ENCODE data around the gene TMEM269. TPM values are rescaled to one million over a fixed set of nuclear protein-coding genes. Genes with fewer than 3 reads are reported as not detected.

Gene TMEM269
- total RNA-seq, 1 experiment from 2014 or later = not detected

- BruUV-seq (replicated peaks) = no TSS peak
- H3K36me3 Mint-ChIP-seq (ENCODE audit: insufficient read depth, unreplicated experiment) = peaks cover 8% of the 10 kb centered on the region
- H3K4me1 Mint-ChIP-seq (ENCODE audit: insufficient read depth, unreplicated experiment) = peaks cover 6% of the 10 kb centered on the region
- no peaks in the 10 kb centered on the region for H3K27me3 Mint-ChIP-seq (ENCODE audit: insufficient read depth, unreplicated experiment)
- no peaks in the 10 kb centered on the region for H3K9me3 Mint-ChIP-seq (ENCODE audit: unreplicated experiment)
- CTCF ChIA-PET = interaction anchor here (0.7 kb wide), 1 partner anchor 240 kb away, joined by 3 read pairs; no protein-coding TSS in a partner anchor
- H3K4me3 Mint-ChIP-seq (ENCODE audit: unreplicated experiment) = no peak overlapping the region
- no peak overlapping the region for H3K27ac Mint-ChIP-seq (ENCODE audit: low read depth, unreplicated experiment)
- no peak for DNase-seq (ENCODE audit: unreplicated experiment)
- POLR2A ChIA-PET = interaction anchor here (0.7 to 11.5 kb wide), 6 partner anchors 9 to 199 kb away, joined by 3 to 88 read pairs (median 4); partner anchors contain the start of gene ZNF691
- intact Hi-C loops (cut with micrococcal nuclease) = no loop called here
- no peak for TF ChIP-seq CTCF (IDR thresholded peaks at IDR 0.05; ENCODE audit: unreplicated experiment)
Observed at GRCh38 chr1:42825036-42825851, 40.5 kb downstream of the TMEM269 start.

DNA sequence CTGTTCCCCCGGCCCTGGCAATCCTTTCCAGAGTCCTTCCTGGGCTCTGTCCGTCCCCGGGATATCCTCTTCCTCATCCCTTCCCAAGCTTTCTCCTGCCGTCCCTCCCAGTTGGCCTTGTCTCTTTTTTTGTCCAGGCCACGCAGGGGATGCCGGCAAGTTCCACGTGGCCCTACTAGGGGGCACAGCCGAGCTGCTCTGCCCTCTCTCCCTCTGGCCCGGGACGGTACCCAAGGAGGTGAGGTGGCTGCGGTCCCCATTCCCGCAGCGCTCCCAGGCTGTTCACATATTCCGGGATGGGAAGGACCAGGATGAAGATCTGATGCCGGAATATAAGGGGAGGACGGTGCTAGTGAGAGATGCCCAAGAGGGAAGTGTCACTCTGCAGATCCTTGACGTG lies 45.8 kb downstream of the TMEM269 start:
- no peak for TF ChIP-seq CTCF (IDR thresholded peaks at IDR 0.05; ENCODE audit: unreplicated experiment)
- no peaks in the 10 kb centered on the region for H3K4me1 Mint-ChIP-seq (ENCODE audit: insufficient read depth, unreplicated experiment)
- H3K27me3 Mint-ChIP-seq (ENCODE audit: insufficient read depth, unreplicated experiment) = no peaks in the 10 kb centered on the region
- H3K27ac Mint-ChIP-seq (ENCODE audit: low read depth, unreplicated experiment) = no peak overlapping the region
- H3K4me3 Mint-ChIP-seq (ENCODE audit: unreplicated experiment) = no peak overlapping the region
- ChIA-PET CTCF (no interaction called here), POLR2A (interaction anchor here (2.1 to 3.0 kb wide), 2 partner anchors 10 to 13 kb away, joined by 7 to 8 read pairs; no protein-coding TSS in a partner anchor)
- no TSS peak for BruUV-seq (replicated peaks)
- DNase-seq (ENCODE audit: unreplicated experiment) = no peak
- no peaks in the 10 kb centered on the region for H3K9me3 Mint-ChIP-seq (ENCODE audit: unreplicated experiment)
- peaks cover 12% of the 10 kb centered on the region for H3K36me3 Mint-ChIP-seq (ENCODE audit: insufficient read depth, unreplicated experiment)
- intact Hi-C loops (cut with micrococcal nuclease) = no loop called here

- TF ChIP-seq CTCF (IDR thresholded peaks at IDR 0.05; ENCODE audit: unreplicated experiment) = no peak
- Mint-ChIP-seq H3K27ac (ENCODE audit: low read depth, unreplicated experiment) (no peak overlapping the region), H3K27me3 (ENCODE audit: insufficient read depth, unreplicated experiment) (no peaks in the 10 kb centered on the region), H3K36me3 (ENCODE audit: insufficient read depth, unreplicated experiment) (peaks cover 12% of the 10 kb centered on the region), H3K9me3 (ENCODE audit: unreplicated experiment) (no peaks in the 10 kb centered on the region), H3K4me3 (ENCODE audit: unreplicated experiment) (no peak overlapping the region), H3K4me1 (ENCODE audit: insufficient read depth, unreplicated experiment) (no peaks in the 10 kb centered on the region)
- BruUV-seq (replicated peaks) = no TSS peak
- CTCF ChIA-PET = interaction anchor here (0.6 kb wide), 1 partner anchor 8 kb away, joined by 5 read pairs; no protein-coding TSS in a partner anchor
- DNase-seq (ENCODE audit: unreplicated experiment) = no peak
- intact Hi-C loops (cut with micrococcal nuclease) = no loop called here
- POLR2A ChIA-PET = interaction anchor here (3.0 kb wide), 1 partner anchor 13 kb away, joined by 8 read pairs; no protein-coding TSS in a partner anchor
Observed at GRCh38 chr1:42831273-42831672, 46.5 kb downstream of the TMEM269 start.

DNA sequence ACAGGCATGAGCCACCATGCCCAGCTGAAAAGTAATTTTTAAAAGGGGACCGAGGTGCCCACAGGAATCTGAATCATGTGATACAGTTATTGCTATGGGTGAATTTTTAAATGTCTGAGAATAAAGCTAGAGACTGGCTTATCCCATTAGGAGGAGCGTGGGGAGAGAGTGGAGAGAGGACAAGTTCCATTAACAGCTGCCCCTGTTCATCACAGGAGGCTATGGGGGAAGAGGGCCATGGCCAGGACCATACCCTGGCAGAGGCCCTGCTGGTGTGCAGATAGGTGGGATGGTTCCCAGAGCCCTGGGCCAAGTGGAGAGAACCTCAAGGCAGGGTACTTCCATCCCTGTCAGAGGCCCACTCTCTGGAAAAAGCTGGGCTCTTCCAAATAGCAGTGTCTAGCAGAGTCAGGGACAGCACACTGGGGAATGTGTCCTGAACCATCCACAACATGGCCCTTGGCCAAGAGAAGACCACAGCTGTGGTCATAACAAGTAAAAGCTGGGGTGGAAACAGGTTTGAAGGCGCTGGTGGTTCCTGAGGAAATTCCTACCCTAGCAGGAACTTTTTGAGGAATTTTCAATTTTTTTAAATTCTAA lies 48.0 kb downstream of the TMEM269 start:
- intact Hi-C loops (cut with micrococcal nuclease) = no loop called here
- ChIA-PET POLR2A (interaction anchor here (0.8 to 4.1 kb wide), 3 partner anchors 11 to 15 kb away, joined by 3 to 29 read pairs (median 4); partner anchors contain the start of genes ERMAP, SVBP and ZNF691), CTCF (interaction anchor here (0.6 to 1.4 kb wide), 4 partner anchors 20 to 241 kb away, joined by 3 to 4 read pairs (median 4); partner anchors contain the start of genes C1orf50 and P3H1)
- no peaks in the 10 kb centered on the region for H3K4me1 Mint-ChIP-seq (ENCODE audit: insufficient read depth, unreplicated experiment)
- H3K9me3 Mint-ChIP-seq (ENCODE audit: unreplicated experiment) = no peaks in the 10 kb centered on the region
- no peak for DNase-seq (ENCODE audit: unreplicated experiment)
- no peaks in the 10 kb centered on the region for H3K27me3 Mint-ChIP-seq (ENCODE audit: insufficient read depth, unreplicated experiment)
- no TSS peak for BruUV-seq (replicated peaks)
- H3K4me3 Mint-ChIP-seq (ENCODE audit: unreplicated experiment) = no peak overlapping the region
- no peak for TF ChIP-seq CTCF (IDR thresholded peaks at IDR 0.05; ENCODE audit: unreplicated experiment)
- peaks cover 12% of the 10 kb centered on the region for H3K36me3 Mint-ChIP-seq (ENCODE audit: insufficient read depth, unreplicated experiment)
- H3K27ac Mint-ChIP-seq (ENCODE audit: low read depth, unreplicated experiment) = no peak overlapping the region
